Middle frontal gyrus (tissue), 1 donor: ENCODE measurements around the gene PSME1.

ENCODE experiments used
- DNase-seq: peaks from one replicate; pipeline ENCODE4 v3.0.0-alpha.2; 2015; ENCODE audit warnings: low spot score; ENCODE audit errors: extremely low spot score

PSME1 gene

GRCh38 chr14:24146453-24146977 is 10.5 kb downstream of the PSME1 start, which contains the start of gene PSME2:
Gene PSME2, minus strand, starts transcription at chr14:24146610. Its CDS starts 29 bp downstream, at chr14:24146581.
- DNase-seq = peak; percentile 25

- peak; percentile 94 for DNase-seq
Observed at GRCh38 chr14:24146978-24147760, 11.2 kb downstream of the PSME1 start, which contains the start of gene RNF31. Gene RNF31, plus strand, starts transcription at chr14:24147498. Its CDS starts 201 bp downstream, at chr14:24147699.

GRCh38 chr14:24147761-24148428 is 11.9 kb downstream of the PSME1 start:
- DNase-seq = no peak

GRCh38 chr14:24149302-24149969 is 13.4 kb downstream of the PSME1 start:
- no peak for DNase-seq

GRCh38 chr14:24150061-24150460 is 14.1 kb downstream of the PSME1 start:
- no peak for DNase-seq

GRCh38 chr14:24150567-24150966 is 14.6 kb downstream of the PSME1 start:
- no peak for DNase-seq

GRCh38 chr14:24150993-24151392 is 15.0 kb downstream of the PSME1 start:
- no peak for DNase-seq

GRCh38 chr14:24151404-24152080 is 15.5 kb downstream of the PSME1 start:
- DNase-seq = no peak

- DNase-seq = no peak
Observed at GRCh38 chr14:24155100-24155499, 19.1 kb downstream of the PSME1 start.

- no peak for DNase-seq
Observed at GRCh38 chr14:24156840-24157239, 20.8 kb downstream of the PSME1 start.

GRCh38 chr14:24157331-24157730 is 21.3 kb downstream of the PSME1 start:
- DNase-seq = no peak

GRCh38 chr14:24159777-24160498 is 23.9 kb downstream of the PSME1 start:
- no peak for DNase-seq

GRCh38 chr14:24160499-24160849 is 24.5 kb downstream of the PSME1 start:
- DNase-seq = no peak

- DNase-seq = peak; percentile 93
Observed at GRCh38 chr14:24160850-24161804, 25.1 kb downstream of the PSME1 start, which contains the start of gene IRF9. Gene IRF9, plus strand, starts transcription at chr14:24161265. Its CDS starts 880 bp downstream, at chr14:24162145.

GRCh38 chr14:24162093-24162492 is 26.1 kb downstream of the PSME1 start:
- DNase-seq = no peak

GRCh38 chr14:24164518-24164991 is 28.6 kb downstream of the PSME1 start:
- DNase-seq = no peak

GRCh38 chr14:24165785-24166184 is 29.8 kb downstream of the PSME1 start:
- no peak for DNase-seq

GRCh38 chr14:24167469-24168114 is 31.6 kb downstream of the PSME1 start:
- DNase-seq = no peak
